Midbrain (tissue), 1 donor: ENCODE data around the gene OXCT1.
"Not testable (repeated sequence)": the region's sequence is repeated elsewhere in the genome, so short reads cannot be mapped to it uniquely, and the experiment has no call there.

Source experiments
- DNase-seq: peaks from one replicate; lab custom pipeline; 2025; lab: John Stamatoyannopoulos, UW

OXCT1 gene

DNA sequence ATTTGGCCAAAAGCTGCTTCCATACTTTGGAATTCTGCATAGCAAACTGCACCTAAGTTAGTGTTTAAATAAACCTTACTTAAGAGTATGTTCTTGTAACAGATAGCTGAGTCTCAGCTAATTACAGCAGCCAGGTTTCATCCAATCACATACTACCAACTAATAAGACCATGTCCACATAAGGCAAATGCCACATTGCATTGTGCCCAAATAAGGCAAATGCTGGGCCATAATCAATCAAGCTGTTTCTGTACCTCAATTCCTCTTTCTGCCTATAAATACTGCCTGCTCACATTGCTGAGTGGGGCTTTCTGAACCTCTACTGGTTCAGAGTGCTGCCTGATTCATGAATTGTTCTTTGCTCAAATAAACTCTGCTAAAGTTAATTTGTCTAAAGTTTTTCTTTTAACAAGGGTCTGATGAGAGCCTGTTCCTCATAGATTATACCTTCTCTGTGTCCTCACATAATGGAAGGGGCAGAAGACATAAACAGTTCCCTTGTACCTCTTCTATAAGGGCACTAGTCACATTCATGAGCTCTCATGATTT, 4.4 kb upstream of the OXCT1 start:
- DNase-seq: no peak

DNA sequence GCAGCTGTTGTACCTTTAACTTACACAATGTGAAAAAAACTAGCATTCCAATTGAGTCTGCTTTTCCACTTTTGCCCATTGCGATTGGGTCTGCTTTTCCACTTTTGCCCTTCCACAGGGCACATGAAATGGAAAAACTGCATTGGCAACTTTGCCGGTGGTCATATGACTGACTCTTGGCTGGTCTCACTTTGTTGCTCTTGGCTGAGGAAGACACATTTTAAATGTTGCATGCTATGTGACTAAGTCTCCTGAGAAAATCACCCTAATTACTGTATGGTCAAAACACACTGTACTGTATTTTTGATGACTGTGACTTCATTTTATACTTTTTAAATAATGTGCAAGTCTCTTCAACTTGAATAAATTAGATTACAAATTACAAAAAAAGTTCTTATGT, 1.6 kb upstream of the OXCT1 start:
- peak; percentile 27 for DNase-seq

DNA sequence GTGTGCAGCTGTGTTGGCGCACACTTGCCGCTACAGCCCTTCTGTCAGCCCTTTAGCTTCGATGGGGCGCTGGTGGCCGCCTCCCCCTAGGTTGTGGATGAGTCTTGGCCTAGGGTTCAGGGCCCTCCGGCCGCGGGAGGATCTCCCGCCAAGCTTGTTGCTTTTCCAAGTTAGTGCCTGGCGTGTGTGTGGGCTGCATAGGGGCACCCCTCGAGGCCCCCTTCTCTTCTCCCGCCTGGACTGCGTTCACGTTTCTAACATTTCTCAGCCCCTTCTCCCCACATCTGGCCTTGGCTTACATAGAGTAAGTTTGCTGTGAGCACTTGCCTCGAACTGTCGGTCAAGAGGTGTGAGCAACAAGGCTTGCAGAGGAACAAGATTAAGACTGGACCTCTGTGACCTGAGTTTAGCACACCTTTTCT, 413 bp upstream of the OXCT1 start:
- no peak for DNase-seq

DNA sequence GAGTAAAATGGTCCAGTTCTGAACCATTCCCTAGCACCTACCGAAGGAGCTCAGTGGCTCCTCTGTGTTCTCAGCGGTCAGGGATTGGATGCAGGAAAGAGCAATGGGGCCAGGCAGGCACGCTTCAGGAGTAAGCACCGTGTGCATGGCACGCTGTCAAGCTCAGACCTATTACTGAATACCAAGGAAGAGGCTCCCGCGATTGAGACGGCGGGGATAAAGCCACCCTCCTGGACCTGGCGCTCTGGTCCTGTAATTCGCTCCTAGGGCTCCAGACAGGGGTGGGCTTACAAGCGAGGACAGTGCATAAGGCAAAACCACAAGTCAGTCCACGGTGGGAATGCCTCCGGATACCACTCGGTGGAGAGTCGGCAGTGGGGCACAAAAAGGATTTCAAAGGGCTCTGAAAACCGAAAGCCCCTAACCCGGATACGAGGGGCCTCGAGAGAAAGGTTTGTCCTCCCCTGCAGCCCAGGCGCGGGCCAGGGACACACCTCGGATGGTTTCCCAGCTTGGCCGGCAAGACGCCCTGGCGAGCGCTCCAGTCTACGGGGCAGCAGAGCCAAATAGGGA, 988 bp downstream of the OXCT1 start:
- DNase-seq: peak; percentile 76

DNA sequence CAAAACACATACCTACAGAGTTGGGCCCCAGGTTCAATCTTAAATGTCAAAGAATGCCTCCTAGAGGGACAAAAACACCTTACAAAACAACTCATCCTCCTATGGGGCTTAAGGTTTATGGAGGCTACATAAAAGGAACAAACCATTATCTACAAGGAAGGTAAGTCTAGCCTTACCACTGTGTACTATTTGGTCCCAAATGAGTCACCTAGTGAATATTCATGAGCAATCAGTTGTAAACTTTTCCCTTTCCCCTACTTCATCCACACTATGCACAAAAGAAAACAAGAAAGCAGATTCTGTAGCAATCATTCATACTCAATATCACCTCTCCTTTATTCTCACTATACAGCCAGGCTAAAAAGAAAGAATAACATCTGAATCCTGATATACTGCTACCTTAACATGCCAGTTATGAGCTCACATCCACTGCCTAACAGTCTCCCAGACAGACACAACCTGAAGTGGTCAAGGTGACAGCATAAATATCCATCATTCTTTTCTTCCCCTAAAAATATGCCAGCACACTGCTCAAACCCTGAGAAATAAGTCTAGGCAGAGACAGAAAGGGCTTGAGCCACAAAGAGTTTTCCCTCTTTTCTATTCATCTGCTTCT, 6.2 kb downstream of the OXCT1 start:
- no peak for DNase-seq

DNA sequence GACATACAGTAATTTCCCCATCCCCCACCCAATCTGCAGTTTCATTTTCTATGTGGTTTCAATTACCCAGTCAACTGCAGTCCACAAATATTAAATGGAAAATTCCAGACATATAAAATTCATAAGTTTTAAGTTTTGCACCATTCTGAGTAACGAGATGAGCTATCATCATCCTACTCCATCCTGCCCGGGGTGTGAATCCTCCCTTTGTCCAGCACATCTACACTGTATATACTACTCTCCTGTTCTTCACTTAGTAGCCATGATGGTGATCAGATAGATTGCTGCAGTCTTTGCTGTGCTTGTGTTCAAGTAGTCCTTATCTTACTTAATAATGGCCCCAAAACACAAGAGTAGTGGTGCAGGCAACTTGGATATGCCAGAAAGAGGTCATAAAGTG, 11.3 kb downstream of the OXCT1 start:
- DNase-seq: no peak

DNA sequence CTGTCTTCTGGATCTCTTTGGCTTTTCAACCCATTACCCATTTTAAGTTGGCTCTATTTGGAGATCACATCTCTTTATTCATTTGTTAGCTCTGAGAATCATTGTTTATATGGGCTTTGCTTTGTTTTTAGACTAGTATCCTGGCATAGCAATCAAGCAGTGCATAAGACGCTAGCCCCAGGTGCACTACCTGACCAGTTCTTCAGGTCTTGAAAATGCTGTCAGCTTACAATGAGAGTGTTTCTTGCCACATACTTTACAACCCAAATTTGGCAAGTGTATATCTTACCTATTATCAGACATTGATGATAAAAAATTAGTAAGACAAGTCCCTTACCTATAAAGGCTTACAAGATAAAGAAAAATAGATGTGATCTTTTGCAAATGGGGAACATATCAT, 12.2 kb downstream of the OXCT1 start:
- no peak for DNase-seq

DNA sequence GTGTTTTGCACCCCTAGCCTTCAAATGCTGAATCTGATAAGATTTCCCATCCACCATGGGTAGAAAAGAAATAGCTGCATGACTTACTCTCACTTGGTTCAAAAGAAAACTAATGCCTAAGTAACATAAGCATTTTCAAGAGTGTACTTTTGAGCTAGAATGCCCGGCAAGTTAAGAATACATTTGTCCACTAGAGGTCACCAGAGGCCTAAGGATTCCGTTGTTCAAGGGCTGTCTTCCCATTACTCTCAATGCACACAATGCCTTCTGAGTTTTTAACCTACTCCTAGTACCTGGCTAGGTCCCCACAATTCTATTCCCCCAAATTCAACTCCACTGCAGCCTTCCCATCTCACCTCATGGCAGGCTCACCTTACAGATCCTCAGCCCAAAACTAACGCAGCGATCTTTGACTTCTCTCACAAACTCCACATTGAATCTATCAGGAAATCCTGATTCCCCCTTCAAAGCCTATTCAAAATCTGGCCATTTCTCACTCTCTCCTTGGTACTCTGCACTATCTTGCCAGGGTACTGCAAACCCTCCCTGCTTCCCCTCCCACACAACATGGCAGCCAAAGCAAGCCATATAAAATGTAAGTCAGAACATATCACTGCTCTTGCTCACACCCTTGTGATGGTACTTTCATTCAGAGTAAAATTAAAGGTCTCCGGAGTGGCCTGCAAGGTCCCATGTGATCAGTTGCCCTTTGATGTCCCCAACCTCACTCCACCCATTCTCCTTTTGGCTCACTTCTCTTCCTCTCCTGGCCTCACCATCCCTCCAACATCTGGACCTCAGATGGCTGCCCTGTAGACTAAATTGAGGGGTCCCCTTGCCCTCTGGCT, 13.4 kb downstream of the OXCT1 start:
- peak; percentile 81 for DNase-seq

DNA sequence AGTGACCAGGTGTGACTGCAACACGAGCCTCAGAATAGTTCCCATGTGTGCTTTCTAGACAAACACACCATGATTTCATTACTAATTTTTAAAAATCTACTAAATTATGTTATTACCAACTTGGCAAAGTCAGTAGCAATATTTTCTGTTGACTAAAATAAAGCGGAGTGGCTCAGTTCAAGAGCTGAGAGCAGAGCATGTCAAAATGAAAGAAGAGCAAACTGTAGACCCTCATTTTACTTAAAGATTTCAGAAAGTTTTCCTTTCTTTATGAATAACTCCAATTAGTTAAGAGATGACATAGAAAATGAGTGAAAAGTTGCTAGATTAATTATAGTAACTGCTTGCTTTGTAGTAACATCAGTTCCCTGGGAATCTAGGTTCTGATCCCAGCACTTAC, 17.9 kb downstream of the OXCT1 start:
- no peak for DNase-seq

DNA sequence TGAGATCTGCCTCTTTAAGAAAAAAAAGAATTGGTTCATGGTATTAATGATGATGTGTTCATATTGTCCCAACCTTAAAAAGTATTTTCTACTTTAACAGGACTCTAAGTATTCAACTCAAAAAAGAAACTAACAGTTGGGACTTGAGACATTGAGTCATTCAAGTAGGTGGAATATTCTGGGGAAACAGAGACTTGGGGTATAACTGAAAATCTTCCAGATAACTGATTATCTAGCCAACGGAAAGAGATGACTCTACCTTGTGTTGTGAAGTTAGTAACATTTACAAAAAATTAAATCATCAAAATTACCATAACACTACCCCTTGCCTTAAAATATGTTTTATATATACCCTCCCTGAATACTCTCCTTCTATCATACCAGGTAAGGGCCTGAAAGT, 19.1 kb downstream of the OXCT1 start:
- DNase-seq: no peak

DNA sequence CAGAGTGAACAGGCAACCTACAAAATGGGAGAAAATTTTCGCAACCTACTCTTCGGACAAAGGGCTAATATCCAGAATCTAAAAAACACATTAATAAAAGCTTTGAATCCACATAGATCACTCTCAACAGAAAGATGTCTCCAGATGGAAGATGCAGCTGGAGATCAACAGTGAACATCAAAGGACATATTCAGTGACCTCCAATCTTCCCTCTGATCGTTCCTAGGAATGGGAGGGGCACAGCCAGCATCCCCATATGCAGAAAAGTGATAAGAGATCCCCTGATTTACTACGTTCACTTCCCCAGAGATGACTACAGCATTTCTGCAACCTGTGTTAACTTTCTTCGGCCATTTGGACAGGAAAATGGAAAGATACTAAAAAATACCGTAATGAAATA, 21.2 kb downstream of the OXCT1 start:
- DNase-seq: no peak

DNA sequence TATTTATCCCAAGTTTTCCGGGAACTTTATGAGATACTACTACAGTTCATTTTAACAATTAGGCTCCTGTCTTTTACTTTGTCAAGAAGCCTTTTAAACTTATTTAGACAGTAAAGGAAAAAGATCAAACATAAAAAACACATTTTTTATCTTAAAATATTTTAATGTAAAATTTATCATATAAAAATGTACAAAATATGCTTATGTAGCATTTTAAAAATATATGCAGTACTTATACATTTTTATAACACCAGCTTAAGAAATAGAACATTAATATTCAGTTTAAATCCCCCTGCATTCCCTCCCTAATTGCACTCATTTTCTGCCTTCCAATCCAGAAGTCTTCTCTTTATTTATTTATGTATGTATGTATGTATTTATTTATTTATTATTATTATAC, 24.5 kb downstream of the OXCT1 start:
- DNase-seq: not testable (repeated sequence)

DNA sequence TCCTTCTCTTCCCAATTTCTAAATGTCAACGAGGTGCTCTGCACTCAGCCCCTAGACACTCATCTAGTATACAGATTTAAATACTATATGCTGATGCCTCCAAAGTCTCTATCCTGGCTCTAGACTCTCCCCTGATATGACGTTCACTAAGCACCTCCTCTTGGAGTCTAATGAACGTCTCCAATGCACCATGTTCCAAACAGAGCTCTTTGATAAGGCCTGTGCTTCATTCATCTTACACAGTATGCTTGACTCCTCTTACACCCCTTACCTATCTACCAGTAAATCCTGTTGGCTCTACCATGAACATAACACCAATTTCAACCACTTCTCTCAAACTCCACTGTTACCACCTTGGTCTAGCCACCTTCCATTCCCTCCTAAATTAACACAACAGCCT, 25.7 kb downstream of the OXCT1 start:
- no peak for DNase-seq

DNA sequence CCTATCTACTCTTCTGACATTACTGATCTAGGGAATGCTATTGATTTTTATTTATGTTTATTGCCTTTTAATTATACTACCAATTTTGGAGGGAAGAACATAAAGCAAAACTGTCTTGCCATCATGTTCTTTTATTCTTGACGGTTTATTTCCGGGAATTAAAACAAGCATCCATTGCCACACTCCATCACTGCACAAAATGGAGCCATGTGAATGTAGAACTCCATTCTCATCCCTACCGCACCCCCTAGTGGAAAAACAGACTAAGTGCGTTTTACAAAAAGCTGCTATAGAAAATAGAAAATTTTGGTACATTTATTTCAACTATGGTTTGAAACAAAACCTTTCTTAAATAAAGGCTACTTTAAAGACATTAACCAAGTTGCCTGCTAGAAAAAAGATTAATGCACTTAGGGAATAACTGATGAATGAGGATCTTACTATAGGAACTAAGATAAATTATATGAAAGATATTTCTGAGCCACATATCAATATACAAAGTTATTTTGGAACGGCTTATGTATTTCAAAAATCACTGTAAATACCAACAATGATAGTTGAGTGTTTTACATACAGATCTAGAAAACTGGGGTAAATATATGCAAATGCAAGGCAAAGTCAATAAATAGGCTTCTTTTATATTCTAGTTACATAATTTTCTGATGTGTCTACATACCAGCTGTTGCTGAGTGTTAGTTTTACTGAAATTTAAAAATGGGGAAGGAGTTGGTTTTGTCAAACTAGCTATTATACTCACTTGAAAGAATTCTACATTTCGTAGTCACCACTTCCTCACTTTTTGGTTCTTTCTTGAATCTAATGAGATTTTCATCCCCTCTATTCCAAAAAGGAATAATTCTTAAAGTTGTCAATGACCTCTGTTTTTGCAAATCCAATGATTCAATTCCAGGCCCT, 26.5 kb downstream of the OXCT1 start:
- DNase-seq: peak; percentile 67

DNA sequence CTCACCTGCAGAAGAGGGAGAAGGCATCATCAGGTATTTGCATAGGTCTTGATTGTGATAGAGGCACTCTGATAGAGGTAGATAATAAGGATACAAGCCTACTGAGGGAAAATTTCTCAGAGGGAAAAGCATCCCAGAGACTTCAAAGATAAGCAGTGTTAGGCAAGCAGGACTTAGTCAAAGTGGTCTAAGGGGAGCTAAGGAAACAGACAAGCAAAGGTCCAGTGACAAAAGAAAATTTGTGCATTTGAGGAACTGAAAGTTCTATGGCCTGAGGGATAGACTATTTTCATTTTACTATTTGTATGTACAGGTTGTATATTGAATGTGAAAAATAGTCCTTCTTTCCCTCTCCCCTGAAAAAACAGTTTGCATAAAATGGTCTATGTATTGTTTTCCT, 27.4 kb downstream of the OXCT1 start:
- DNase-seq: no peak

DNA sequence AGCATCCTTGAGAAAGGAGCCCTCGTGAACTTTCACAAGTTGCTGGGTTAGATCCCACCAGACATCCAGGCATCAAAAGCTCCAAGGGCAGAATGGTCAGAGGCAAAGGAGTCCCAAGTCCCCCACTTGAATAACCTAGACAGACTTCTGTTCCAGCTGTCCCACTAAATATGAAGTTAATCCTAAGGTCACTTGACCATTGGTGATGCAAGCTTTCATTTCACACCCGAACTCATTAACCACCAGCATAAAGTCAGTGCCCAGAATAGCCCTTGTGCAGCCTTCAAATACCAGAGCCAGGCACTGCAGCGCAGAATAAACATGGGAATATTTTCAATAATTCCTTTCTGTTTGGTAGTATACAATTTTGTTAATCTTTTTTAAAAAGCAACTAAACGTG, 28.9 kb downstream of the OXCT1 start:
- DNase-seq: no peak

DNA sequence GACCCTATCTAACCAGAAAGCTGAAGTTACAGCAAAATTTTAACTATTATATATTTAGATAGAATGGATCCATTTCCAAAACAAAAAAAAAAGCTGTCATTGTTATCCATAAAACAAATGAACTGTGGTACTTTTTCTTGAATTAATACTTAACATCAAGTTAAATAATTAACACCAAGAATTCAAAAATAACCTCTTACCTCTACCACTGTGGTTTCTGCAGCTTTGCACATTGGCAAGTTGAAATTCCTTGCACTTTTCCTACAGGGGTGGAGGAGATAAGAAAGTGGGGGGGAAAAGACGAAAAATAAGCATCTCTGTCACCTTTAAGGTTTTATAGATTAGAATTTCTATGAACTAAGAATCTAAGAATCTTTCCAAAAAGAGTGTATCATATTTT, 30.0 kb downstream of the OXCT1 start:
- no peak for DNase-seq

DNA sequence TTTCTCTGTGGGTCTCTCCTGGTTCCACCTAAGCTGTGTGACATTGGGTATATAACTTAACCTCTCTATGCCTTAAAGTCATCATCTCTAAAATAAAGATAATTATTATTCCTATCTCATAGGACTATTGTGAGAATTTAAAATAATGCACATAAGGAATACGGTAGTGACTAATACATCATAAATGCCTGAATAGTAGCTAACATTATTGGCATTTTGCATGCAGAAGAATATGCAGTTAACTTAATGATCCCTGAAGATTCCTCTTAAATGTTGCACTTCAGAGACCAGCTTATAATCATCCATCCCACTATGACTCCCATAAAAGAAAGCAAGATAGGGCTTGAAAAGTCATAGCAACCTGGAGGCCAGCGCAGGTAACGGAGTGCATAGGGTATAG, 32.4 kb downstream of the OXCT1 start:
- no peak for DNase-seq

DNA sequence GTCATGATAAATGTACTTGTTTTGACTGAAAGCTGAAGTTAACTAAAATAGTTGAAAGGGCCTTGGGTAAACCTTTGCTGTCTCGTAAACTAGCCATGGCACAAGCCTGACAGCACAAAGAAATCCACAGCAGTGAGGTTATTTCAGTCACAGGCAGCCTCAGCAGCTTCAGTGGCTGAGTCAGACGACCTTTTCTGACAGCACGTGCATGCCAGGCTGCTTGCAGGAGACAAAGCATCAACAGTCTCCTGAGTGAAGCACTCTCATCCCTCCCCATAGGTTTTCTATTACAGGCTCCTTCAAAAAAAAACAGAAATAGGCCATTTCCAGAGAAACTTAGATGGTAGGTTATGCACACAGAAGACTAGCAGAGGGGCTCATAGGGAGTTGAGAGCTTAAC, 34.6 kb downstream of the OXCT1 start:
- DNase-seq: no peak

DNA sequence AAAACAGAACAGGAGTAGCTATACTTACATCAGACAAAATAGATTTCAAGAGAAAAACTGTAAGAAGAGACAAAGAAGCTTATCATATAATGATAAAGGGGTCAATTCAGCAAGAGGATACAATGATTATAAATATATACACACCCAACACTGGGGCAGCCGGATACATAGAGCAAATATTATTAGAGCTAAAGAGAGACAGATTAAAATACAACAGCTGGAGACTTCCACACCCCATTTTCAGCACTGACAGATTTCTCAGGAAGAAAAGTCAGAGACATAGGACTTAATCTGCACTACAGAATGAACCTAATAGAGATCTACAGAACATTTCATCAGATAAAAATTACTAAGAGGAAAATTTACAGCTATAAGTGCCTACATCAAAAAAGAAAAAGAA, 35.7 kb downstream of the OXCT1 start:
- no peak for DNase-seq

DNA sequence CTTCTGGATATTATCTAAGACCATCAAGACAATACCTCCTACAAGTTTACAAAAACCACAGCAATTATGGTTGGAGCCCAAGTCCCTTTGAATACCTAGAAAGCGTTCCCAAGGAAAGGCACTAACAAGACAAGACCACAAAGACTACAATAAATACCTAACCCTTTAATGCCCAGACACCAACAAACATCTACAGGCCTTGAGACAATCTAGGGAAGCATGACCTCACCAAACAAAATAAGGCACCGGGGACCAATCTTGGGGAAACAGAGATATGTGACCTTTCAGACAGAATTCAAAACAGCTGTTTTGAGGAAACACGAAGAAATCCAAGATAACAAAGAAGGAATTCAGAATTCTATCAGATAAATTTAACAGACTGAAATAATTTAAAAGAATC, 37.8 kb downstream of the OXCT1 start:
- DNase-seq: no peak

DNA sequence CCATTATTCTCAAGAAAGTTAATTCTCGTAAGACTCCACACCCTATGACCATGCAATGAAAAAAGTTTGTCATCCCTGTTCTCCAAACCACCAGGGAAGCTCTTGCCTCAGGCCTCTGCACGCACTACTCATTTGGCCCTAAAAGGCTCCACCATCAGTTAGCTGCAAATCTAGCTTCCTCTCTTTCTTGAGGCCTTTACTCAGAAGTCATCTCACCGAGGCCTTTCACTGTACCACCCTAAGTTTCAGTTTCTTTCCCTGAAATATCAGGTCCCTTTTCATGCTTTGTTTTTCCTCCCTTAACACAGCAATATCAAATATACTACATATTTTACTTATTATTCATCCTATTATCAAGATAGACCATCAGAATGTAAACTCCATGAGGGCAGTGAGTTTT, 39.1 kb downstream of the OXCT1 start:
- DNase-seq: no peak
